IPS DF 6.9 (cell line): Measurements from ENCODE around the gene PUM1.

Experiments
- DNase-seq: peaks from one replicate; pipeline ENCODE4 v3.0.0-alpha.2; 2013; ENCODE audit warnings: low read depth, low spot score
- H3K27ac ChIP-seq: one replicate; pipeline ENCODE4 v1.5.1; 2013; ENCODE audit warnings: low read length, control low read depth
- H3K27me3 ChIP-seq: 2 replicates; pipeline ENCODE4 v1.6.1; 2013; ENCODE audit warnings: mild to moderate bottlenecking, low read length; ENCODE audit not compliant: control insufficient read depth, insufficient read depth
- H3K36me3 ChIP-seq: 2 replicates; pipeline ENCODE4 v1.6.1; 2013; ENCODE audit warnings: low read length; ENCODE audit not compliant: control insufficient read depth, insufficient read depth
- H3K4me1 ChIP-seq: 2 replicates; pipeline ENCODE4 v1.6.1; 2013; ENCODE audit warnings: low read length; ENCODE audit not compliant: control insufficient read depth, insufficient read depth
- H3K4me3 ChIP-seq: 2 replicates; pipeline ENCODE4 v1.5.1; 2013; ENCODE audit warnings: mild to moderate bottlenecking, low read length
- H3K9me3 ChIP-seq: 2 replicates; pipeline ENCODE4 v1.6.1; 2013; ENCODE audit warnings: low read length, inconsistent platforms; ENCODE audit not compliant: control insufficient read depth, insufficient read depth
- WGBS: extraction: QIAGEN DNeasy Blood & Tissue Kit; methylation state at CpG from one replicate; pipeline ENCODE4 v1.1.7; 2013; ENCODE audit warnings: mixed read lengths, missing lambda C conversion rate; ENCODE audit not compliant: insufficient read length, insufficient coverage; 5-methylcytosine and 5-hydroxymethylcytosine counted together

The PUM1 gene

DNA sequence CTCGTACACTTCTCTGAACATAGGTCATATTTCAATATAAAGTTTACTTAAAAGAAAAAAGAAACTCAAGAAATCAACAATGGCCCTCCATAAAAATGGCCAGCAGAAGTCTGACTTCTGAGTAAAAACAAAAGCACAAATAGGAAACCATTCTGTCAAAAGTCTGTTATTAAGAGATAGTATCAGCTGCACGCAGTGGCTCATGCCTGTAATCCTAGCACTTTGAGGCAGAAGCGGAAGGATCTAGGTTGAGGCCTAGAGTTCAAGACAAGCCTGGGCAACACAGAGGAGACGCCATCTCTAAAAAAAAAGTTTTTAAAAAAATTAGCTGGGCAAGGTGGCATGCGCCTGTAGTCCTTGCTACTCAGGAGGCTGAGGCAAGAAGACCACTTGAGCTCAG, 67.3 kb downstream of the PUM1 start:
- Histone ChIP-seq H3K9me3 (no peaks in the 10 kb centered on the region), H3K4me1 (no peaks in the 10 kb centered on the region), H3K27ac (no peak overlapping the region), H3K27me3 (no peaks in the 10 kb centered on the region), H3K36me3 (no peaks in the 10 kb centered on the region), H3K4me3 (no peak overlapping the region)
- no CpG with 5 or more reads among the region's 5 CpGs for WGBS
- no peak for DNase-seq

DNA sequence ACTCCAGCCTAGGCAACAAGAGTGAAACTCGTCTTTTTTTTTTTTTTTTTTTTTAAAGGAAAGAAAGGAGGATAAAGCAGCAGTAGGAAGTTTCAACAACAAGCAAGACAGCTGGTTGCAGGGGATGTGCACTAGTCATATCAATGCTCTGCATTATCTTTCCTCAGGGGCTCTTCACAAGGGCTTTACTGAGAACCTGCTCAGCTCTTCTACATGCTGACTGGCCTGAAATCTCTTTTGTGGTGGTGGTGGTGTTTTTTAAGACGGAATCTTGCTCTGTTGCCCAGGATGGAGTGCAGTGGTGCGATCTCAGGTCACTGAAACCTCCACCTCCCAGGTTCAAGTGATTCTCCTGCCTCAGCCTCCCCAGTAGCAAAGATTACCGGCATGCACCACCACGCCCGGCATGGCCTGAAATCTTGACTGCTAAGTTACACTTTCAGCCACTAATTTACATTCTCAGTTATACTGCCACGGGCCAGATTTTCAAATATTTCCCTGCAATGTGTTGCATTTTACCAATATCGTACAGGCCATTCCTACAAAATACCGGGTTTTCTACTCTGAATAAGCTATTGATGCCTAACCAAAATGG, 68.0 kb downstream of the PUM1 start:
- H3K27ac ChIP-seq, result no peak overlapping the region
- H3K9me3 ChIP-seq, result no peaks in the 10 kb centered on the region
- H3K4me3 ChIP-seq, result no peak overlapping the region
- no peaks in the 10 kb centered on the region for H3K27me3 ChIP-seq
- no CpG with 5 or more reads among the region's 9 CpGs for WGBS
- no peaks in the 10 kb centered on the region for H3K36me3 ChIP-seq
- no peaks in the 10 kb centered on the region for H3K4me1 ChIP-seq
- DNase-seq, result no peak

DNA sequence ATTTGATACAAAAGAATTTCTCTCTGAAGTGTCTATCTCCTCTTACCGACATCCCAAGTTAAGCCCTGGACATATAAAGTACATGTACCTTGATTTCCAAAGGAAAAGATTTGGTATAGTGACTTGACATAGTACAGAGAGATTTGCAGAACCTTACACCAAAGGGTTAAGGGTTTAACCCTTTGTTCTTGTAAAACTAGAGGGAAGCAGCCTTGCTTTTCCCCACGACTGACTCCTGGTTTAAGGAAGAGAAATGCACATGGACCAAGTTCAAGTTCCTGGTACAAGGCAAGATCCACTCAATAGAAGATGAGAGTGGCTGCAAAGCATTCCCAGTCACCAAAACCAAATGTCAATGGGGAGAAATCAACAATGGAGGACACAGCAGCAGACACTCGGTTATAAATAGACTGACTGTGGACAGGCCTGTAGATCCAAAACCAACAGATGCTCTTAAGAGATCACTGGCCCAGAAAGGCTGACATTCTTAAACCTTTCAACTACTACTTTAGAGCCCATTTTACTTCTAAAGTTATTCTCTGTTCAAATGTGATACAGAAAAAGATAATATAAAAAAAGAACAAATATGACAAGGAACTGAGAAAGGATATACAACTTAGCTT, 69.4 kb downstream of the PUM1 start:
- H3K9me3 ChIP-seq, result no peaks in the 10 kb centered on the region
- H3K4me3 ChIP-seq, result no peak overlapping the region
- no CpG with 5 or more reads among the region's 3 CpGs for WGBS
- DNase-seq, result no peak
- H3K36me3 ChIP-seq, result peaks cover 3% of the 10 kb centered on the region; the same call in 1 of the 2 replicates
- no peaks in the 10 kb centered on the region for H3K4me1 ChIP-seq
- no peak overlapping the region for H3K27ac ChIP-seq
- no peaks in the 10 kb centered on the region for H3K27me3 ChIP-seq

DNA sequence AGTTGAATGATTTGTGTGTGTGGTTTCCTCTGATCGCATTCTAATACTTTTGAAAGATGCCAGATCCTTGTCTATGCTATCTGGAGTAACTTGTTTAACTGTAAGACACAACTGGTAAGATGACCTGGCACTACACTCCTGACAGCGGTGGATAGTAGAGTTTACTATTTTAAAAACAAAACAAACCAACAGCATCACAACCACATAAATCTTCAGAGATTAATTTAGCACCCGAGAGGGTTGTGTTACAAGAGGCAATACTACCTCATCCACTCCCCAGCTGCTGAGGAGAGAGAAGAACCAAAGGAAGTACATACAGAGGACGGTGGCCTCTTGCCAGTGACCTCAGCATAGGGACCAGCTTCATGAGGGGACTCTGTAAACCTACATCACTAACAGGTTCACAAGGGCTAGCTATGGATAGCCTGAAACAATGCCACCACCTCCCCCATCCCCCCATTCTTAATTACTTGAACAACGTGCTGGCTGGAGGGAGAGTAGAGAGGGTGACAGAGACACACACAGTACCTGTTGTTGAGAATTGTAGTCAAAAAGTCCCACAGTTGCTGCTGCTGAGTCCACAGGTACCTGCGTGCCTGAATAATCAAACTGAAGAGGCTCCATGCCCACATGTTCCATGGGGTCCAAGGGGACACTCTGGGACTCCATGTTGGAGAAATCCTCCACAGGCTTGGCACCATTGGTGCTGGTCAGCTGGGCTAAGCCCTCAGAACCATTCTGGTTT, 73.5 kb downstream of the PUM1 start:
- no peaks in the 10 kb centered on the region for H3K27me3 ChIP-seq
- no peaks in the 10 kb centered on the region for H3K9me3 ChIP-seq
- peaks cover 3% of the 10 kb centered on the region; the same call in 1 of the 2 replicates for H3K36me3 ChIP-seq
- H3K4me3 ChIP-seq, result no peak overlapping the region
- no CpG with 5 or more reads among the region's 6 CpGs for WGBS
- no peaks in the 10 kb centered on the region for H3K4me1 ChIP-seq
- DNase-seq, result no peak
- H3K27ac ChIP-seq, result no peak overlapping the region

DNA sequence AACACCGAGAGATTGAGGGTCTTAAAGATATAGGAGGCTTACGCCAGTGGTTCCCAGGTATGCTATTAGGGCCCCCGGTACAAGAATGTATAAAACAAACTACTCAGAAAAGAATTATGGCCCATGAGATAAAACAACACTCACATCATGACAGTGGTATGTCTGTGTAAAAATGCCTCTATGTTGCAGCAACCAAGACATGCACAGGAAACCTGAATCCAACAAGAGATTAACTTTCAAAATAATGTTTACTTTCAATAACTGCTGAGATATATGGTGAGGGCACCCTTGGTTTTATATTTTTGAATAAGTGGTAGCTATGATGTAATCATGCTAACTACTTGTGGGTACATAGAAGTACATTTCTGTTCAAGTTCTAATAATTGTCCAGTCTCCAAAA, 74.9 kb downstream of the PUM1 start:
- Histone ChIP-seq H3K4me1 (no peaks in the 10 kb centered on the region), H3K36me3 (peaks cover 3% of the 10 kb centered on the region; the same call in 1 of the 2 replicates), H3K4me3 (no peak overlapping the region), H3K9me3 (no peaks in the 10 kb centered on the region), H3K27me3 (no peaks in the 10 kb centered on the region), H3K27ac (no peak overlapping the region)
- no CpG with 5 or more reads among the region's 3 CpGs for WGBS
- no peak for DNase-seq

DNA sequence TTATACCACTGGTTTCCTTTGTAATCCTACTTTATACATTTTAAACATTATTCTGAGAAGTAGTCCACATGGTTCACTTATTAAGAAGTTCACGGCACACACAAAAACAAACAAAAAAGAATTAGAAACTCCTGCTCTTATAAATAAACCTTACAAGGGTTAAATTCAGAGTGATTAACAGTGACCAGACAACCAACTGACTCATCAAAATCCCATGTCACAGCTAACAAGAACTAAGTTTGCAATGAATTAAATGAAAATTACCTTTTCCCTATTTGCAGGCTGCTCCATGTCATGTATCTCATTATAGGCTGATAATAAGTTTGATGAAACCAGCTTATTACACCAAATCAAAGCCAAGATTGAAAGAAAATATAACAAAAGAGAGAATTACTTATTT, 77.5 kb downstream of the PUM1 start:
- peaks cover 3% of the 10 kb centered on the region; the same call in 1 of the 2 replicates for H3K36me3 ChIP-seq
- H3K9me3 ChIP-seq, result no peaks in the 10 kb centered on the region
- no peaks in the 10 kb centered on the region for H3K4me1 ChIP-seq
- WGBS, result no CpG with 5 or more reads among the region's 1 CpG
- no peak for DNase-seq
- H3K4me3 ChIP-seq, result no peak overlapping the region
- no peaks in the 10 kb centered on the region for H3K27me3 ChIP-seq
- no peak overlapping the region for H3K27ac ChIP-seq

DNA sequence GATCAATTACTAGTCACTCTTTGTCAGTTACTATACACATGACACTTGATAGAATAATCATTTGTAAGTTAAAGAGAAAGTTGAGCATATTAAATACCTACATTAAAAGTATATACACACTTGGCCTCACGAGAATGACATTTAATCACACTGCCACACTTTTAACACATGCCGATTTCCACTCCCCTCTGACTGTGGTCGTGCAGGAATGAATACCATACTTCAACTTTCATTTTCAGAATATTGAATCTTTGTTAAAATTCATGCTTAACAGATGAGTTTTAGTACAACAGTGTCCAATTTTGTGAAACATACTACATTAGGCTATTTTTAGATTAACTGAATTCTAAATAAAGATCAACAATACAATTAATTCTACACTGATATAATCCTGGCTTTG, 78.8 kb downstream of the PUM1 start:
- WGBS, result no CpG with 5 or more reads among the region's 3 CpGs
- Histone ChIP-seq H3K36me3 (no peaks in the 10 kb centered on the region; the same call in 1 of the 2 replicates), H3K4me1 (no peaks in the 10 kb centered on the region), H3K27me3 (no peaks in the 10 kb centered on the region), H3K27ac (no peak overlapping the region), H3K4me3 (no peak overlapping the region), H3K9me3 (no peaks in the 10 kb centered on the region)
- DNase-seq, result no peak

DNA sequence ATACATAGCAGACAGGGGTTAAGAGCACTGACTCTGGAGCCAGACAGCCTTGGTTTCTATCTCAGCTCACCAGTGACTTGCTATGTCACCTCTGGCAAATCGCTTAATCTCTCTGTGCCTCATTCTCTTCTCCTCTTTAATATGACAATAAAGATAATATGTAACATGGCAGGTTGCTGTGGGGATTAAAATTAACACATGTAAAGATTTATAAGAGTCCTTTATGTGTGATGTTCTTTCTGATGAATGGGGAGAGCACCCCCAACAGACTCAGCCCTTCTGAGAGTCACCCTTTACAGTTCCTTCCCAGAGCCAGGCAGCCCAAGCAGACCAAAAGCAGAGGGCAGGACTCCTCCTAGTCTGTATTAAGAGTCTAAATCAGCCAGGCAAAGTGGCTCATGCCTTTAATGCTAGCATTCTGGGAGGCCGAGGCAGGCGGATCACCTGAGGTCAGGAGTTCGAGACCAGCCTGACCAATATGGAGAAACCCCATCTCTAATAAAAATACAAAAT, 80.5 kb downstream of the PUM1 start:
- Histone ChIP-seq H3K4me3 (no peak overlapping the region), H3K4me1 (no peaks in the 10 kb centered on the region), H3K27ac (no peak overlapping the region), H3K36me3 (peaks cover 2% of the 10 kb centered on the region; the same call in 1 of the 2 replicates), H3K9me3 (no peaks in the 10 kb centered on the region), H3K27me3 (no peaks in the 10 kb centered on the region)
- no peak for DNase-seq
- WGBS, result no CpG with 5 or more reads among the region's 4 CpGs

DNA sequence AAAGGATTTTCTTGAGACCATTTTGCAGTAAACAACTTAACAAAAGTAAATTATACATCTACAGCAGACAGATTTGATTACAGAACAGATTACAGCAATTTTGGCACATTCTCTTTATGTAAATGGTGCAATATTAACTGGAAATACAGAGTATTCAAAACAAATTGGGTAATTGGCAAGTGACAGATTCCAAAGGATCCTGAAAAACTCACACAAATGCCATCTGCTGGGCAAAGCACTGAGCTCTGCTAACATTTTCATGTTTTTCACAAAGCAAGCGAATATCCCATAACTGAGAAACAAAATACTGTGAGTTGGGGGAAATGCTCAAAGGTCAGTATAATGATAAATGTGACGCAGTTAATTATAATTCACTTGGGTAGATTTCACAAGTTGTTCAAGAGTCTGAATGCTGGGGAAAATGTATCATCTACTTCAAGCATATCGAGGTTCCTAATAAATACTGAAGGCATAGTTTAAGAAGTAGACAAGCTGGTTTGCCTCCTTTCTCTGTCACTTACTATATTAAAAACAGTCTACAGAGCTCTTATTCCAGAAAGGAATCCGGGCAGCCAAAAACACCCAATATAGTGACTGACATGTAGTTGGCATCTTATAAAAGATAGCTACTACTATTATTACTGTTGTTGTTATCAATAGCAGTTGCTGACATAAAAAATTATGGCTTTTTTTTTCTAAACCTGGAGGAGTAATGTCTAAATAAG, 81.2 kb downstream of the PUM1 start:
- Histone ChIP-seq H3K4me1 (no peaks in the 10 kb centered on the region), H3K27ac (no peak overlapping the region), H3K36me3 (peaks cover 5% of the 10 kb centered on the region; the same call in 1 of the 2 replicates), H3K9me3 (no peaks in the 10 kb centered on the region), H3K27me3 (no peaks in the 10 kb centered on the region), H3K4me3 (no peak overlapping the region)
- no peak for DNase-seq
- no CpG with 5 or more reads among the region's 4 CpGs for WGBS

DNA sequence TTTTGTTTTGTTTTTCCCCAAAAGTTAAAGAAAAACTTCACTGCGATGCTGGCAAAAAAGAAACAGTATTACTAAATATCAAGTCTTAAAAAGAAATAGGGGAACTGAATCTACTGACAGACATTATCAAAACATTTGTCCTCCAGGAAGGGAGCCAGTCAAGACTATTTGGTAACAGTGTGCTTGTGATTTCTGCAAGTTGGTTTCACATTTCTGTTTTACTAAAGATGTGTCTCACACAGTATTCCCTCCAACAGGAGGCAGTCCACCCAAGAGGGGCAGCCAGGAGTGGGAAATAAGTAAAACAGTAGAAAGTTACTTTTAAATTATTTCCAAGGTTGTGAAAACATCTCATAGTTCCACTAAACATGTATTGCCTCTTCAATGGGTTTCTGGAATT, 82.6 kb downstream of the PUM1 start:
- Histone ChIP-seq H3K36me3 (peaks cover 9% of the 10 kb centered on the region; the same call in 1 of the 2 replicates), H3K4me1 (no peaks in the 10 kb centered on the region), H3K9me3 (no peaks in the 10 kb centered on the region), H3K27ac (no peak overlapping the region), H3K27me3 (no peaks in the 10 kb centered on the region), H3K4me3 (no peak overlapping the region)
- no CpG with 5 or more reads among the region's 1 CpG for WGBS
- no peak for DNase-seq
